Brain microvascular endothelial cell (primary cell): ENCODE results near the gene RPS6KA3.

ENCODE experiments used
- DNase-seq: peaks from one replicate; pipeline ENCODE4 v3.0.0-alpha.2; 2020
- H3K27ac ChIP-seq: fragments of 250-450 bp; sonication (Bioruptor Pico); 2 replicates; pipeline ENCODE4 v1.5.1; 2020; ENCODE audit warnings: mild to moderate bottlenecking, moderate library complexity
- H3K27me3 ChIP-seq: fragments of 250-450 bp; sonication (Bioruptor Pico); replicated peaks from 2 replicates; pipeline ENCODE4 v1.5.1; 2020; ENCODE audit warnings: mild to moderate bottlenecking
- H3K36me3 ChIP-seq: fragments of 250-450 bp; sonication (Bioruptor Pico); replicated peaks from 2 replicates; pipeline ENCODE4 v1.5.1; 2020; ENCODE audit warnings: mild to moderate bottlenecking
- H3K4me3 ChIP-seq: 2 replicates; pipeline ENCODE4 v1.5.1; 2011; ENCODE audit warnings: low read depth, mild to moderate bottlenecking, control low read depth, low read length, moderate library complexity
- CTCF ChIP-seq: IDR thresholded peaks from 2 replicates; pipeline ENCODE4 v1.5.1; 2011; ENCODE audit warnings: low read depth, mild to moderate bottlenecking, moderate library complexity, low read length, control low read depth, inconsistent platforms; ENCODE audit errors: missing control alignments
- in situ Hi-C: cut with HindIII; loops from 2 replicates; pipeline ENCODE4 v1.10.0; 2017; ENCODE audit warnings: low sequenced_read_pairs, low pct_ligation_motif_present

RPS6KA3 gene

GRCh38 chrX:20270562-20270890, 3.8 kb upstream of the RPS6KA3 start:
- Histone ChIP-seq H3K27ac (no peak overlapping the region), H3K27me3 (no peaks in the 10 kb centered on the region), H3K36me3 (no peaks in the 10 kb centered on the region), H3K4me3 (no peak overlapping the region)
- no peak for TF ChIP-seq CTCF
- in situ Hi-C loops: no loop called here
- DNase-seq: no peak

GRCh38 chrX:20269848-20270561, 3.3 kb upstream of the RPS6KA3 start:
- no peak for TF ChIP-seq CTCF
- no peak overlapping the region for H3K27ac ChIP-seq
- no peak overlapping the region for H3K4me3 ChIP-seq
- H3K27me3 ChIP-seq: no peaks in the 10 kb centered on the region
- no peaks in the 10 kb centered on the region for H3K36me3 ChIP-seq
- DNase-seq: no peak
- in situ Hi-C loops: no loop called here

- no peak overlapping the region for H3K27ac ChIP-seq
- H3K27me3 ChIP-seq: no peaks in the 10 kb centered on the region
- no peak for DNase-seq
- no peak for TF ChIP-seq CTCF
- H3K36me3 ChIP-seq: no peaks in the 10 kb centered on the region
- in situ Hi-C loops: no loop called here
- peak overlapping the region; percentile 61 for H3K4me3 ChIP-seq
These were observed 1.4 kb upstream of the RPS6KA3 start for GRCh38 chrX:20267931-20268701.

GRCh38 chrX:20267607-20267930, 860 bp upstream of the RPS6KA3 start:
- H3K36me3 ChIP-seq: no peaks in the 10 kb centered on the region
- DNase-seq: no peak
- in situ Hi-C loops: no loop called here
- H3K4me3 ChIP-seq: peak overlapping the region; percentile 61
- TF ChIP-seq CTCF: no peak
- H3K27me3 ChIP-seq: no peaks in the 10 kb centered on the region
- H3K27ac ChIP-seq: no peak overlapping the region

- in situ Hi-C loops: no loop called here
- no peak for DNase-seq
- Histone ChIP-seq H3K27me3 (no peaks in the 10 kb centered on the region), H3K36me3 (no peaks in the 10 kb centered on the region), H3K4me3 (peak overlapping the region; percentile 70), H3K27ac (peak overlapping the region; percentile 87)
- no peak for TF ChIP-seq CTCF
These were observed 705 bp downstream of the RPS6KA3 start for GRCh38 chrX:20265726-20266681.
